Smooth muscle cell (in vitro differentiated cells): ENCODE data around the gene GLIS1. TPM values are rescaled to one million over a fixed set of nuclear protein-coding genes. Genes with fewer than 3 reads are reported as not detected.

Experiments used
- DNase-seq: peaks from one replicate; lab custom pipeline; 2025; ENCODE audit not compliant: unreplicated experiment; lab: John Stamatoyannopoulos, UW
- H2AFZ ChIP-seq: fragments of 200-600 bp; sonication (generic); 2 replicates; pipeline ENCODE4 v1.6.0; 2016; ENCODE audit warnings: antibody characterized with exemption, low read depth, mild to moderate bottlenecking
- H3F3A ChIP-seq: fragments of 200-600 bp; sonication (generic); 2 replicates; pipeline ENCODE4 v1.6.0; 2017; ENCODE audit warnings: antibody characterized with exemption, low read depth
- H3K27ac ChIP-seq: fragments of 200-600 bp; sonication (generic); 2 replicates; pipeline ENCODE4 v1.5.1; 2016; ENCODE audit warnings: low read depth, mild to moderate bottlenecking
- H3K27me3 ChIP-seq: fragments of 200-600 bp; sonication (generic); 2 replicates; pipeline ENCODE4 v1.6.1; 2016; ENCODE audit warnings: low read depth, mild to moderate bottlenecking
- H3K36me3 ChIP-seq: fragments of 200-600 bp; sonication (generic); 2 replicates; pipeline ENCODE4 v1.5.1; 2016; ENCODE audit warnings: low read depth
- H3K4me1 ChIP-seq: fragments of 200-600 bp; sonication (generic); 2 replicates; pipeline ENCODE4 v1.5.1; 2016; ENCODE audit warnings: low read depth
- H3K4me2 ChIP-seq: fragments of 200-600 bp; sonication (generic); 2 replicates; pipeline ENCODE4 v1.6.0; 2016; ENCODE audit warnings: mild to moderate bottlenecking
- H3K4me3 ChIP-seq: fragments of 200-600 bp; sonication (generic); 2 replicates; pipeline ENCODE4 v1.5.1; 2016; ENCODE audit warnings: mild to moderate bottlenecking
- H3K79me2 ChIP-seq: fragments of 200-600 bp; sonication (generic); 2 replicates; pipeline ENCODE4 v1.6.0; 2016; ENCODE audit warnings: low read depth, mild to moderate bottlenecking
- H3K9ac ChIP-seq: fragments of 200-600 bp; sonication (generic); 2 replicates; pipeline ENCODE4 v1.6.0; 2016; ENCODE audit warnings: low read depth
- H3K9me3 ChIP-seq: fragments of 200-600 bp; sonication (generic); replicated peaks from 2 replicates; pipeline ENCODE4 v1.5.1; 2016; ENCODE audit warnings: low read depth
- H4K20me1 ChIP-seq: fragments of 200-600 bp; sonication (generic); 2 replicates; pipeline ENCODE4 v1.6.0; 2016; ENCODE audit warnings: low read depth
- CTCF ChIP-seq: fragments of 200-600 bp; sonication (generic); IDR thresholded peaks from 2 replicates; pipeline ENCODE4 v1.5.1; 2017; ENCODE audit warnings: borderline replicate concordance, mild to moderate bottlenecking, antibody characterized with exemption; ENCODE audit not compliant: insufficient read depth, poor library complexity, severe bottlenecking
- WGBS: methylation state at CpG from one replicate; pipeline ENCODE4 v1.1.7; 2016; ENCODE audit warnings: low lambda C conversion rate; 5-methylcytosine and 5-hydroxymethylcytosine counted together
- polyA plus RNA-seq: library from polyadenylated mRNA; unstranded; fragments of >200 nt; fragmentation: Nextera tagmentation; extraction: Ambion mirVana; gene quantifications from 2 replicates; pipeline ENCODE4 v1.2.1, GENCODE V29; 2016
- total RNA-seq: library from RNA; depleted of rRNA; stranded (reverse); fragments of >200 nt; gene quantifications from 2 replicates; pipeline ENCODE4 v1.2.3, GENCODE V29; 2014

Gene GLIS1
- total and polyA plus RNA-seq, 2 experiments from 2014 or later: 0.36 to 4.9 TPM

GRCh38 chr1:53681351-53681976 is 57.5 kb downstream of the GLIS1 start:
- WGBS: 71% methylated on average over 6 of the region's 6 CpGs
- no peaks in the 10 kb centered on the region for H3K79me2 ChIP-seq
- peaks cover 21% of the 10 kb centered on the region for H3K4me1 ChIP-seq
- TF ChIP-seq CTCF: no peak
- no peak overlapping the region for H3K4me3 ChIP-seq
- H4K20me1 ChIP-seq: peaks cover 4% of the 10 kb centered on the region
- no peak overlapping the region for H3K27ac ChIP-seq
- no peak overlapping the region for H3K9ac ChIP-seq
- H3K36me3 ChIP-seq: no peaks in the 10 kb centered on the region
- no peak overlapping the region for H2AFZ ChIP-seq
- H3K4me2 ChIP-seq: peak overlapping the region; percentile 39
- no peak for DNase-seq
- H3K27me3 ChIP-seq: no peaks in the 10 kb centered on the region
- H3F3A ChIP-seq: no peaks in the 10 kb centered on the region
- no peaks in the 10 kb centered on the region for H3K9me3 ChIP-seq

GRCh38 chr1:53680868-53681267 is 58.1 kb downstream of the GLIS1 start:
- TF ChIP-seq CTCF: no peak
- H3K36me3 ChIP-seq: no peaks in the 10 kb centered on the region
- WGBS: 77% methylated on average over 8 of the region's 8 CpGs
- no peak overlapping the region for H3K4me2 ChIP-seq
- H3K9me3 ChIP-seq: no peaks in the 10 kb centered on the region
- peaks cover 4% of the 10 kb centered on the region for H4K20me1 ChIP-seq
- no peaks in the 10 kb centered on the region for H3K79me2 ChIP-seq
- no peaks in the 10 kb centered on the region for H3F3A ChIP-seq
- H3K4me1 ChIP-seq: peaks cover 15% of the 10 kb centered on the region
- H2AFZ ChIP-seq: no peak overlapping the region
- H3K27ac ChIP-seq: no peak overlapping the region
- no peak overlapping the region for H3K4me3 ChIP-seq
- no peak overlapping the region for H3K9ac ChIP-seq
- no peak for DNase-seq
- no peaks in the 10 kb centered on the region for H3K27me3 ChIP-seq

GRCh38 chr1:53678938-53679825 is 59.8 kb downstream of the GLIS1 start:
- H3K27me3 ChIP-seq: no peaks in the 10 kb centered on the region
- no peaks in the 10 kb centered on the region for H3K36me3 ChIP-seq
- no peaks in the 10 kb centered on the region for H4K20me1 ChIP-seq
- no peak overlapping the region for H3K4me3 ChIP-seq
- no peaks in the 10 kb centered on the region for H3F3A ChIP-seq
- TF ChIP-seq CTCF: no peak
- DNase-seq: no peak
- H3K27ac ChIP-seq: no peak overlapping the region
- H3K4me2 ChIP-seq: no peak overlapping the region
- no peaks in the 10 kb centered on the region for H3K79me2 ChIP-seq
- no peak overlapping the region for H2AFZ ChIP-seq
- H3K4me1 ChIP-seq: peaks cover 4% of the 10 kb centered on the region
- no peaks in the 10 kb centered on the region for H3K9me3 ChIP-seq
- 71% methylated on average over 15 of the region's 15 CpGs for WGBS
- H3K9ac ChIP-seq: no peak overlapping the region

- Histone ChIP-seq H3K4me3 (no peak overlapping the region), H3K27me3 (no peaks in the 10 kb centered on the region)
- DNase-seq: no peak
These were observed 60.5 kb downstream of the GLIS1 start for GRCh38 chr1:53678507-53678906.

More at GRCh38 chr1:53678507-53678906, 60.5 kb downstream of the GLIS1 start:
- Histone ChIP-seq H3K79me2 (no peaks in the 10 kb centered on the region), H3K36me3 (no peaks in the 10 kb centered on the region), H3F3A (no peaks in the 10 kb centered on the region), H3K27ac (no peak overlapping the region), H4K20me1 (no peaks in the 10 kb centered on the region), H3K4me2 (no peak overlapping the region), H3K4me1 (peaks cover 4% of the 10 kb centered on the region), H3K9me3 (no peaks in the 10 kb centered on the region), H2AFZ (no peak overlapping the region), H3K9ac (no peak overlapping the region)
- 75% methylated on average over 4 of the region's 4 CpGs for WGBS
- TF ChIP-seq CTCF: no peak
